ENCODE measurements around the gene SVBP.

Gene SVBP

DNA sequence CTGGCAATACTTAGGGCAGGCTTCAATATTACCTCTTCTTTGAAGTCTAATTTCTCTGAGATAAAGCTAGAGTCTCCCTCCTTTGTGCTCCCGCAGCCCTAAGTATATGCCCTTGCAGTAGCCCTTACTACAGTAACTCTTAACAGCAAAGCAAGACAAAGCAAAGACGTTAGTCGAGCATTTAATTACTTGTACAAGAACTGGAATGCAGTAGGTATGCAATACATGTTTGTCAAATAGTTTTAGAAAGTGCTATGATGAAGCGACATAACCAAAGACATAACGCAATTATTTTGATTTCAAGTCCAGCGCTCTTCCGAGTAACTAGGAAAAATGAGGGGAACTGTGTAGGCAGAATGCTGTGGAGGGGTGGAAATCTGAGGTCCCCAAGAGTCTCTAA, 51.9 kb downstream of the SVBP start:
- Histone ChIP-seq H4K20me1 (ENCODE audit: insufficient read depth, low read length) (no peaks in the 10 kb centered on the region), H3K36me3 (replicated peaks; ENCODE audit: insufficient read depth, low read length) (no peaks in the 10 kb centered on the region), H3F3A (ENCODE audit: insufficient read depth, low read length) (no peaks in the 10 kb centered on the region), H3K9me3 (replicated peaks; ENCODE audit: insufficient read depth, low read length) (no peaks in the 10 kb centered on the region), H3K79me2 (ENCODE audit: low read length) (peaks cover 47% of the 10 kb centered on the region), H3K27me3 (replicated peaks; ENCODE audit: insufficient read depth, low read length) (no peaks in the 10 kb centered on the region), H3K9me2 (replicated peaks; ENCODE audit: insufficient read depth, low read length) (no peaks in the 10 kb centered on the region), H3K27ac (ENCODE audit: low read length) (no peak overlapping the region), H3K4me3 (ENCODE audit: low read length) (peak overlapping the region; percentile 84; the same call in 1 of the 2 replicates), H3K4me2 (ENCODE audit: low read depth, low read length) (peak overlapping the region; percentile 92), H3K4me1 (ENCODE audit: low read length) (peaks cover 7% of the 10 kb centered on the region), H3K9ac (ENCODE audit: low read length) (no peak overlapping the region), H2AFZ (ENCODE audit: low read length) (no peak overlapping the region)
- no peak for DNase-seq
- no peak for TF ChIP-seq EZH2 (optimal IDR thresholded peaks at IDR 0.05; ENCODE audit: low read depth, low read length)
- TF ChIP-seq, protein P1, sequence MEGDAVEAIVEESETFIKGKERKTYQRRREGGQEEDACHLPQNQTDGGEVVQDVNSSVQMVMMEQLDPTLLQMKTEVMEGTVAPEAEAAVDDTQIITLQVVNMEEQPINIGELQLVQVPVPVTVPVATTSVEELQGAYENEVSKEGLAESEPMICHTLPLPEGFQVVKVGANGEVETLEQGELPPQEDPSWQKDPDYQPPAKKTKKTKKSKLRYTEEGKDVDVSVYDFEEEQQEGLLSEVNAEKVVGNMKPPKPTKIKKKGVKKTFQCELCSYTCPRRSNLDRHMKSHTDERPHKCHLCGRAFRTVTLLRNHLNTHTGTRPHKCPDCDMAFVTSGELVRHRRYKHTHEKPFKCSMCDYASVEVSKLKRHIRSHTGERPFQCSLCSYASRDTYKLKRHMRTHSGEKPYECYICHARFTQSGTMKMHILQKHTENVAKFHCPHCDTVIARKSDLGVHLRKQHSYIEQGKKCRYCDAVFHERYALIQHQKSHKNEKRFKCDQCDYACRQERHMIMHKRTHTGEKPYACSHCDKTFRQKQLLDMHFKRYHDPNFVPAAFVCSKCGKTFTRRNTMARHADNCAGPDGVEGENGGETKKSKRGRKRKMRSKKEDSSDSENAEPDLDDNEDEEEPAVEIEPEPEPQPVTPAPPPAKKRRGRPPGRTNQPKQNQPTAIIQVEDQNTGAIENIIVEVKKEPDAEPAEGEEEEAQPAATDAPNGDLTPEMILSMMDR (IDR thresholded peaks at IDR 0.05; ENCODE audit: low read length) = no peak
- TF ChIP-seq EZH2phosphoT487 (IDR thresholded peaks at IDR 0.05; ENCODE audit: low read length) = no peak

DNA sequence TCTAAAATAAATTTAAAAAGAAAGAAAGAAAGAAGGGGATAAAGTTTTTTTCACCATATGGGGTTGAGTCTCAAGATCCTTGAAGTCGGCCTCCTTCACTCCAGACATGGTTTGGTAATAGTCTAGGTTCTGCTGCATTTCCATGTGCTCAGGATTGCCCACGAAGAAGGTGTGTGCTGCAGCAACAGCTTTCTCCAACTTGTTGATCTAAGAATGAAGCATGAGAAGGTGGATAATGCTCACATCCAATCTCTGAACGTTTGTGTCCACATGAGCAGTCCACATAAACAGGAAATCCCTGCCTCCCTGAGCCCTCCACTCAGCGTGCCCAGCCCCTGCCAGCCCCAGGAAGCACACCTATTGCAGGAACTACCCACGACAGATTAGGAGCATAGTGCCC, 54.9 kb downstream of the SVBP start:
- H3K9me3 ChIP-seq (replicated peaks; ENCODE audit: insufficient read depth, low read length) = no peaks in the 10 kb centered on the region
- H3K27ac ChIP-seq (ENCODE audit: low read length) = no peak overlapping the region
- no peaks in the 10 kb centered on the region for H3F3A ChIP-seq (ENCODE audit: insufficient read depth, low read length)
- TF ChIP-seq, protein P1 (IDR thresholded peaks at IDR 0.05; ENCODE audit: low read length) = no peak
- TF ChIP-seq EZH2 (optimal IDR thresholded peaks at IDR 0.05; ENCODE audit: low read depth, low read length) (no peak), EZH2phosphoT487 (IDR thresholded peaks at IDR 0.05; ENCODE audit: low read length) (no peak)
- H3K27me3 ChIP-seq (replicated peaks; ENCODE audit: insufficient read depth, low read length) = no peaks in the 10 kb centered on the region
- no peaks in the 10 kb centered on the region for H4K20me1 ChIP-seq (ENCODE audit: insufficient read depth, low read length)
- H3K9me2 ChIP-seq (replicated peaks; ENCODE audit: insufficient read depth, low read length) = no peaks in the 10 kb centered on the region
- peaks cover 7% of the 10 kb centered on the region for H3K4me1 ChIP-seq (ENCODE audit: low read length)
- no peak overlapping the region for H3K9ac ChIP-seq (ENCODE audit: low read length)
- H3K4me2 ChIP-seq (ENCODE audit: low read depth, low read length) = no peak overlapping the region
- H3K4me3 ChIP-seq (ENCODE audit: low read length) = no peak overlapping the region
- H3K36me3 ChIP-seq (replicated peaks; ENCODE audit: insufficient read depth, low read length) = no peaks in the 10 kb centered on the region
- no peak for DNase-seq
- H2AFZ ChIP-seq (ENCODE audit: low read length) = no peak overlapping the region
- H3K79me2 ChIP-seq (ENCODE audit: low read length) = peaks cover 17% of the 10 kb centered on the region

DNA sequence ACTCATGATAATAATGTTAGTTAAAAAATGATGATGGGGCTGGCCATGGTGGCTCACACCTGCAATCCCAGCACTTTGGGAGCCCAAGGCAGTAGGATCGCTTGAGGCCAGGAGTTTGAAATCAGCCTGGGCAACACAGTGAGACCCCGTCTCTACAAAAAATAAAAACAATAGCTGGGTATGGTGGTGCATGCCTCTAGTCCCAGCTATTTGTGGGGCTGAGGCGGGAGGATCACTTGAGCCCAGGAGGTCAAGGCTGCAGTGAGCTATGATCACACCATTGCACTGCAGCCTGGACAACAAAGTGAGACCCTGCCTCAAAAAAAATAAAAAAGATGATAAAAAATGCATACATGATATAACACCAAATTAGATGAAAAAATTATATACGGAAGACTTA, 55.6 kb downstream of the SVBP start:
- no peak overlapping the region for H3K4me3 ChIP-seq (ENCODE audit: low read length)
- H3K9me3 ChIP-seq (replicated peaks; ENCODE audit: insufficient read depth, low read length) = no peaks in the 10 kb centered on the region
- no peak overlapping the region for H3K27ac ChIP-seq (ENCODE audit: low read length)
- H3K9me2 ChIP-seq (replicated peaks; ENCODE audit: insufficient read depth, low read length) = no peaks in the 10 kb centered on the region
- TF ChIP-seq, protein P1 (IDR thresholded peaks at IDR 0.05; ENCODE audit: low read length) = no peak
- TF ChIP-seq EZH2 (optimal IDR thresholded peaks at IDR 0.05; ENCODE audit: low read depth, low read length) = no peak
- TF ChIP-seq EZH2phosphoT487 (IDR thresholded peaks at IDR 0.05; ENCODE audit: low read length) = no peak
- no peaks in the 10 kb centered on the region for H4K20me1 ChIP-seq (ENCODE audit: insufficient read depth, low read length)
- no peak for DNase-seq
- H2AFZ ChIP-seq (ENCODE audit: low read length) = no peak overlapping the region
- H3K4me1 ChIP-seq (ENCODE audit: low read length) = peaks cover 7% of the 10 kb centered on the region
- no peak overlapping the region for H3K9ac ChIP-seq (ENCODE audit: low read length)
- no peak overlapping the region for H3K4me2 ChIP-seq (ENCODE audit: low read depth, low read length)
- no peaks in the 10 kb centered on the region for H3K27me3 ChIP-seq (replicated peaks; ENCODE audit: insufficient read depth, low read length)
- no peaks in the 10 kb centered on the region for H3K36me3 ChIP-seq (replicated peaks; ENCODE audit: insufficient read depth, low read length)
- H3F3A ChIP-seq (ENCODE audit: insufficient read depth, low read length) = no peaks in the 10 kb centered on the region
- peaks cover 14% of the 10 kb centered on the region for H3K79me2 ChIP-seq (ENCODE audit: low read length)

Data from MM.1S (cell line).